KBM-7 (cell line): ENCODE data around the gene METTL15.
"Not testable (repeated sequence)": the region's sequence is repeated elsewhere in the genome, so short reads cannot be mapped to it uniquely, and the experiment has no call there.

Experiments
- DNase-seq: peaks from one replicate; pipeline ENCODE4 v3.0.0-alpha.2; 2015
- in situ Hi-C: fragments of 300-500 bp; cut with MboI; formaldehyde crosslinking; loops from 2 replicates; pipeline ENCODE4 v1.14.3; 2020; ENCODE audit warnings: low sequenced_read_pairs, low pct_unique_long_range_greater_than_20kb, mixed read lengths

Gene METTL15, protein sequence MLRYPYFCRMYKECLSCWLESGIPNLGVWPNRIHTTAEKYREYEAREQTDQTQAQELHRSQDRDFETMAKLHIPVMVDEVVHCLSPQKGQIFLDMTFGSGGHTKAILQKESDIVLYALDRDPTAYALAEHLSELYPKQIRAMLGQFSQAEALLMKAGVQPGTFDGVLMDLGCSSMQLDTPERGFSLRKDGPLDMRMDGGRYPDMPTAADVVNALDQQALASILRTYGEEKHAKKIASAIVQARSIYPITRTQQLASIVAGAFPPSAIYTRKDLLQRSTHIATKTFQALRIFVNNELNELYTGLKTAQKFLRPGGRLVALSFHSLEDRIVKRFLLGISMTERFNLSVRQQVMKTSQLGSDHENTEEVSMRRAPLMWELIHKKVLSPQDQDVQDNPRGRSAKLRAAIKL

DNA sequence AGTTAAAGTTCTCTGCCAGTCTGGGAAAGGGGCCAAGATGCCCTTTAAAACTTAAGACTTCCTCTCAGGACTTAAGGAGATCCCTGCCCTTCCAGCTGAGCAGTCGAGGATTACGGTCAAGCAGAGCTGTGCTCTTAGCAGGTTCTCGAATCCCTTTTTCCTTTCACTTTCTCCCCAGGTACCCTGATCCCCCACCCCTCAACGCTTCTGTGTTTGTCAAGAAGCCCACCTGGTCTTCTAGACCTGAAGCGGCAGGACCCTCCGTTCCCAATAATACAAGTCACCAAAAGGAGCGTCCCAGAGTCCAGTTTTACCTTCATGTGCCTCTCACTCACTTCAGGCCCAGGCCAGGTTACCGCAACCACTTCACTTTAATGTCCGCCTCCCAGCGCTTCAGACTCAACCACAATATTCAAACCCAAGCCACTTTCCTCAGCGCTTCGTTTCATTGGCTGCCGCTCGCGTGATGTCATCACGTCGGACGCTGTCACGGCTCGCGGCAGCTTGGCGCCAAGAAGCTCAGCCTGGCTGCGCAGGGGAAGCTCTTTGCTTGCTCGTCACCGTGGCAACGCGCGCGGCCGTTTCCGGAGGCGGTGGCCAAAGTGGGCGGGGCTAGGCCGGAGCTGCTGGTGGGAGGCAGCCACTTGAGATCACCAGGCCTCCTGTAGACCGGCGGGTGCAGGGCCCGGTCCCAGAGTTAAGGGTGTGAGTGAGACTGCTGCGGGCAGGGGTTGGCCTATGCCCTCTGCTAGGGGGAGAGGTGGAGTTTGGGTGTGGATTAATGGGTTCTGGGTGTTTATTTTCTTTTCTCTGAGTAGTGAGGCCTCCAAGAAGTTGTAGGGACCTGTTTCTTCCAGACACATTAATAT, at the start of gene METTL15, which contains the start of gene KIF18A:
TSS of gene METTL15 (plus strand) at position 639 of the 869 bp plus-strand sequence. CDS start 4,947 bp downstream, outside the sequence.
TSS of gene KIF18A (minus strand) at position 407 of the 869 bp plus-strand sequence. CDS start 10,209 bp downstream, outside the sequence.
- DNase-seq = peak; percentile 99
- in situ Hi-C loops = no loop called here

DNA sequence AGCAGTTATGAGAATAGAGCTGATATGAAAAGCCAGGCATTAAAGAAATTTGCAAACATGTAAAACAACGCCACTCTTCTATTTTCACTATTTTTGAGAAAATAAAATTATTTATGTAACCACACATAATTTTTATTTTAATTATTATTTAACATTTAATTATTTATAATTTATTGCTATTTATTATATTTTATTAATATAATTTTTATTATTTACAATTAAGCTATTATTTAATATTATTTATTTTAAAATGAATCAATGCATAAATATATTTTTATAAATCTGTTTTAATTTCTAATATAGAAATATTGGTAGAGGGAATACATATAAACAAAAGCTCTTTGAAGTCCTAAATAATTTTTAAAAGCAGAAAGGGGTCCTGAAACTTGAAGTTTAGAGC, 36.9 kb upstream of the METTL15 start:
- no peak for DNase-seq
- in situ Hi-C loops = no loop called here

GRCh38 chr11:28072321-28072720, 35.9 kb upstream of the METTL15 start:
- in situ Hi-C loops = no loop called here
- no peak for DNase-seq

DNA sequence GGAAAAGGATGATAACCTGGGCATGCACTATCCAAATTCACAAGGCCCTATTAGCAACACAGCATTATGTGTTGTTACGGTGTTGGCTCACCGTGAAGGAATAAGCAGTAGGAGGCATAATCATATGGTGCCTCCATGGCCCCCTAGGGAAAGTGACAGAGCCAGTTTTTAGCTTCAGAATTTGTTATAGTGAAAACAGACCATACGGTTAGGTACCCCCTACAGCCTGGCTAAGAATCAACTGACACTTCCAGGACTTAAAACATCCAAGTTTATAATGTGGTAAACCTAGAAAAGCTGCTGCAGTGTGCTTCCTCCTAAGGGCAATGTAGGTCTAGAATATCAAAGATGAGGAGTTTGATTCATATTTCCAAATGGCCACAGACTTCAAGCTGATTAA, 30.7 kb upstream of the METTL15 start:
- DNase-seq = no peak
- in situ Hi-C loops = no loop called here

DNA sequence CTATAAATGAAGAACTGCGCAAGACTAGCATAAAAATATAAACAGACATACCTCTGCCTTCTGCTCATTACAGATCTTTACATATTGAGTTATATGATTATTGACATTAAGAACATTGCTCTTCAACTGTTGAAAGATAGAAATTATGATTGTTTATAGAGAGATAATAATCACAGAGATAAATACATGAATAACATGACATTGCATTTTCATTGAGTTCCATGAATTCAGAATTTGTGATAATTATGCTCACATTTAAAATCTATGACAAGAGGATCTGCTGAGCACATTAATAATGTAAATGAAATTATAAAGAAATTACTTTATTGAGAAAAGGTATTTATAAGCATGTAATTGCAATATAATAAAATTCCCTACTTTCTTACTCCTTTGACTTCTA, 25.1 kb upstream of the METTL15 start:
- in situ Hi-C loops = no loop called here
- DNase-seq = no peak

DNA sequence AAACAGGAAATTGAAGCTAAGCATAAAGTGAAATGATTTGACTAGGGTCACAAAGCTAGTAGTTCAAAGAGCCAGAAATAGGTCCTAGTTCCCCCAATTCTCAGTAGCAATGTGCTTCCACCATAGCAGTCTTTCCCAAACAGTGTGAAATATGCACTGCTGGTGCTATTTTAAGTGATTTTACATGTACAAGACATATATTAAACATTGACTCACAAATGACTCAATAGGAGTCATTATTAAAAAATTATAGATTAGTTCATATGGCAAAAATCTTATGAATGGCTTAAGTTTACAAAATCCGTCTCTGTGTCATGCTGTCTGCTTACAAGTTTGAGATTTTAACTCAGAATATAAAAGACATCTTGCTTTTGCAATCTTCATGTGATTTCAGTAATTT, 21.6 kb upstream of the METTL15 start:
- in situ Hi-C loops = no loop called here

DNA sequence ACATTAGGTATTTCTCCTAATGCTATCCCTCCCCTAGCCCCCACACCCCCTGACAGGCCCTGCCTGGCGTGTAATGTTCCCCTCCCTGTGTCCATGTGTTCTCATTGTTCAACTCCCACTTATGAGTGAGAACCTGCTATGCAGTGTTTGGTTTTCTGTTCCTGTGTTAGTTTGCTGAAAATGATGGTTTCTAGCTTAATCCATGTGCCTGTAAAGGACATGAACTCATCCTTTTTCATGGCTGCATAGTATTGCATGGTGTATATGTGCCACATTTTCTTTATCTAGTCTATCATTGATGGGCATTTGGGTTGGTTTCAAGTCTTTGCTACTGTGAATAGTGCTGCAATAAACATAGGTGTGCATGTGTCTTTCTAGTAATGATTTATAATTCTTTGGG, 21.0 kb upstream of the METTL15 start:
- DNase-seq, in situ Hi-C loops: not testable (repeated sequence)

More for the DNA sequence above, 21.6 kb upstream of the METTL15 start:
- no peak for DNase-seq

DNA sequence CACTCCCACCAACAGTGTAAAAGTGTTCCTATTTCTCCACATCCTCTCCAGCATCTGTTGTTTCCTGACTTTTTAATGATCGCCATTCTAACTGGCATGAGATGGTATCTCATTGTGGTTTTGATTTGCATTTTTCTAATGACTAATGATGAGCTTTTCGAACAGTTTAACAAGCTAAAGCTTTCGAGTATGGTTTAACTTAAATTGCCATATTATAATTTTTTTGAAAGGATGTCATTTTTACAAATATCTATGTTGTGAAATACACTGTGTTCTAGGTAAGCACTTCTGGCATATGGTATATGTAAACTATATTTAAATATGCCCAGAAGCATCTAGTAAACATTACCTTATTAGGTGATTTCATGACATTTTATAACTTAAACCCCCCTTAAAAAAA, 20.5 kb upstream of the METTL15 start:
- DNase-seq, in situ Hi-C loops: not testable (repeated sequence)

DNA sequence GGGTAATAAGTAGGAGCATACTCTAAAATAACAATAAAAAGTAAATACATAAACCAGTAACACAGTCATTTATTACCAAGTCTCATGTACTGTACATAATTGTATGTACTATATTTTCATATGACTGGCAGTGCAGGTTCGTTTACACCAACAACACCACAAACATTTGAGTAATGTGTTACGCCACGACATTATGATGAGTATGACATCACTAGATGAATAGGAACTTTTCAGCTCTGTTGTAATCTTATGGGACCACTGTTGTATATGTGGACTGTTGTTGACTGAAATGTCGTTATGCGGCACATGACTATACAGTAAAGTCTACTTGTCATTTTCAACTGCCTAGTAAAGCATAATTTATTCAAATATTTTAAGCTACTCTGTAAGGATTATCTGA, 18.8 kb upstream of the METTL15 start:
- in situ Hi-C loops = no loop called here
- DNase-seq = no peak

DNA sequence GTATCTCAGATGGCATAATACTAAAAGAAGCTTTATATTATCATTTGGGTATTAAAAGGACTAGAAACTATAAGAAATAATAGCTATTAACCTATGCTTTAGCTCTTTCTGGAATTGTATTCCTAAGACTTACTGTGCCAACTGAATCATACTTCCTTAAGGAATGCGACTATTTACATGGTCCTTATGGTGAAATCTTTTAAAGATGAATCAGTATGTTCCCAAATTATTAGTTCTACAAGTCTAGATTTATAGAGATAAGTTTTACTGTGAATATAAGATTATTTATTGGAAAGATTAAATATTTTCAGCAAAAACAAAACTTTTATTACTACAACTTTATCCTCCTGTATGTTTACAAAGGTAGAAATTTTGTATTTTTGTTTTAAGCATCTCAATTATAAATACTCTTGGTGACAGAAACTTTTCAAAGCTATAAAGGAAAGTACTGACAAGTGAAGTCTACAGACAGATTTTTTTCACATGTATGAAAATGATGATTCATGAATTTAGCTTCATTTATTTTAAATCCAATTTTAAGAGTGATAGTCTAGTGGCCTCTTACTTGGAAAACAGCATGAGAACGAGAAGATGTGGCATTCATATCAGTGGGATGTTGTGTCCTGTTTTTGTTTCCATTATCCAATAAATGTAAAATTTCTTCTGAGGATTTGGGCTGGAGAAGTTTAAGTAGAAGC, 18.0 kb upstream of the METTL15 start:
- in situ Hi-C loops = no loop called here
- no peak for DNase-seq

GRCh38 chr11:28092786-28093185, 15.4 kb upstream of the METTL15 start:
- no peak for DNase-seq
- in situ Hi-C loops = no loop called here

GRCh38 chr11:28098257-28098656, 9.9 kb upstream of the METTL15 start:
- no peak for DNase-seq
- in situ Hi-C loops = no loop called here

DNA sequence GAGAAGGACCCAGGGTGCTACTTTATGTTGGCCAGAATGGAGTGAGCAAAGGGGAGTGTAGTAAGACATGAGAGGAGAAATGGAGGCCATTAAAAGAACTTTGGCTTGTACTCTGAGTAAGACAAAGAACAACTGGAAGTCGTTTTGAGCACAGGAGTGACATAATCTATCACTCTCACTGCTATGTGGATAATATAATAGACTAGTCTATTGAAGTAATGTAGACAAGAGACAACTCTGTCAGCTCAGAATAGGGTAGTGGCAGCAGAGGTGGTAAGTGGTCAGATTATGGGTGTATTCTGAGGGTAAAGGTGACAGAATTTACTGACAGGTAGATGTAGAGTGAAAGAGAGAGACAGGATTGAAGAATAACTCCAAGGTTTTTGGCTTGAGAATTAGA, 8.5 kb upstream of the METTL15 start:
- in situ Hi-C loops = no loop called here

GRCh38 chr11:28100665-28101064, 7.5 kb upstream of the METTL15 start:
- no peak for DNase-seq

More for the DNA sequence above, 8.5 kb upstream of the METTL15 start:
- DNase-seq = no peak

DNA sequence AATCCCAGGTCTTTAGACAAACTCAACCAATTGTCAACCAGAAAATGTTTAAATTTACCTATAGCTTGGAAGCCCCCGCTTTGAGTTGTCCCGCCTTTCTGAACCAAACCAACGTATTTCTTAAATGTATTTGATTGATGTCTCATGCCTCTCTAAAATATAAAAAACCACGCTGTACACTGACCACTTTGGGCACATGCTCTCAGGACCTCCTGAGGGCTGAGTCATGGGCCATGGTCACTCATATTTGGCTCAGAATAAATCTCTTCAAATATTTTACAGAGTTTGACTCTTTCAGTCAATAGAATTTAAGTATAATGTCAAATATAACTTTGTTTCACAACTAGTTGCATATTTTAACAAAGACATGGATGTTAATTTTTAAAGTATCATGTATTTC, 5.9 kb upstream of the METTL15 start:
- DNase-seq, in situ Hi-C loops: not testable (repeated sequence)

More at GRCh38 chr11:28100665-28101064, 7.5 kb upstream of the METTL15 start:
- in situ Hi-C loops = no loop called here

DNA sequence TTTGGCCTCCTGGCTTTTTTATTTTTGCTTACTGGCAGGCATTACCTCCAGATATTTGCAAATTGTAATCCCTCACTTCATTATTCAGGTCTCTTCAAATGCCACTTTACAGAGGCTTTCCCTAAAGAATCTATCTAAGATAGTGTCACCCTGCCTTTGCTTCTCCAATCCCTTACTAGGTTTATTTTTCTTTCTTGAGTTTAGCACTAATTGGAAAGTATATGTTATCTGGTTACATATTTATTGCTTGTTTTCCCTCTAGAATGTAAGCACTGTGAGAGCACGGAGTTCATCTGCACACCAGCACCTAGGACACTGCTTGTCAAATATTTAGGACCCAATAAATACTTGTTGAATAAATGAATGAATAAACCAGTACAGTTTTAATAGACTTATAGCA, 3.8 kb upstream of the METTL15 start:
- in situ Hi-C loops = no loop called here

DNA sequence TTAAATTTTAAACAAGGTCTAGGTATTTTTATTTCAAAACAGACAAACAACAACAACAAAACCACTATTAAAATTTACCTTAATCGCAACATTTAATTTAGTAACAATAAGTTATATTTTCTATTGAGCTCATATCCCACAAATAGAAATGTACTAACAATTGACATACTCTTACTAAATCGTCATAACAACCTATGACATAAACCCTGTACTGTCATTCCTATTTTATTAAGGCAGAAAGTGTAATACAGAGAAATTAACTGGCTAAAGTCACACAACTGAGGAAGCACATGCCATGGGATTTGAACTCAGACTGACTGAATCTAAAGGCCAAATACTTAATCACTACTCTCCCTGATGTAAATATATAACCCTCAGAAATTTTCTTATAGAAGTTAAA, 3.2 kb upstream of the METTL15 start:
- no peak for DNase-seq
- in situ Hi-C loops = no loop called here

More for the DNA sequence above, 3.8 kb upstream of the METTL15 start:
- no peak for DNase-seq

DNA sequence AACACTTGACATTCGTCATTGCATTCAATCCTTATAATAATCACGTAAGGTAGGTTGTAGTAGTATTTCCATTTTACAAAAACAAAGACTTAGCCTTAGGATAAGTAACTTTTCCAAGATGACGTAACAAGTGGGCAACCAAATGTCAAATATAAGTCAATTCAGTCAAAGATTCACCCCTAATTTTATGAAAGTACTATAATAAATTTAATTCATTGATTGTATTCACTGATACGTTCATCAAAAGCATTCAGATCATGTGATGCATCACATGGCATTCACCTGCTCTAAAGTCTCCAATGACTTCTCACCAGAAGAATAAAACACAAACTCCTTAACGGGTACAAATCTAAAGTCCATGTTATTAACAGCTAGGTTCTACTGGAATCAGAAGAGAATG, 2.3 kb upstream of the METTL15 start:
- in situ Hi-C loops = no loop called here
- no peak for DNase-seq

GRCh38 chr11:28106353-28107043, 1.7 kb upstream of the METTL15 start:
- in situ Hi-C loops = no loop called here
- peak; percentile 21 for DNase-seq
